HepG2 (cell line): ENCODE data around the gene ADGRL1. TPM values are rescaled to one million over a fixed set of nuclear protein-coding genes. Genes with fewer than 3 reads are reported as not detected.

Source experiments
- ATF4 ChIP-seq, 2 experiments: fragments of 450-650 bp in 1 of 2; sonication (generic) in 1 of 2; formaldehyde crosslinking; IDR thresholded peaks; 2 replicates each; pipeline versions ENCODE4 v1.5.0 to v1.8.0; 2020 to 2022; ENCODE audit warnings: mild to moderate bottlenecking in 1 of 2, missing genetic modification reagents in 1 of 2
- HMG20B ChIP-seq: conservative IDR thresholded peaks from 2 replicates; pipeline ENCODE4 v1.6.1; 2016; ENCODE audit warnings: missing genetic modification reagents, missing compliant biosample characterization
- NR2F1 ChIP-seq, 2 experiments: fragments of 450-650 bp in 1 of 2; formaldehyde crosslinking in 1 of 2; IDR thresholded peaks; 2 replicates each; pipeline versions ENCODE4 v1.5.0 to v1.6.1; 2016 to 2020; ENCODE audit warnings: mild to moderate bottlenecking in 1 of 2, missing compliant biosample characterization in 1 of 2, missing genetic modification reagents in 1 of 2, moderate library complexity in 1 of 2
- ONECUT2 ChIP-seq: sonication (generic); formaldehyde crosslinking; IDR thresholded peaks from 2 replicates; pipeline ENCODE4 v1.4.0; 2020; ENCODE audit warnings: missing genetic modification reagents
- PHF21A ChIP-seq: sonication (generic); formaldehyde crosslinking; IDR thresholded peaks from 2 replicates; pipeline ENCODE4 v1.5.0; 2020; ENCODE audit warnings: mild to moderate bottlenecking, missing genetic modification reagents
- SNAPC4 ChIP-seq: sonication (generic); formaldehyde crosslinking; IDR thresholded peaks from 2 replicates; pipeline ENCODE4 v1.4.0; 2020; ENCODE audit warnings: mild to moderate bottlenecking, missing genetic modification reagents
- TOPORS ChIP-seq: sonication (generic); formaldehyde crosslinking; IDR thresholded peaks from 2 replicates; pipeline ENCODE4 v1.8.0; 2023; ENCODE audit warnings: mild to moderate bottlenecking, missing genetic modification reagents
- ZBTB7B ChIP-seq: sonication (generic); formaldehyde crosslinking; IDR thresholded peaks from 2 replicates; pipeline ENCODE4 v1.4.0; 2020; ENCODE audit warnings: missing genetic modification reagents
- ZGPAT ChIP-seq: IDR thresholded peaks from 2 replicates; pipeline ENCODE4 v1.6.1; 2016; ENCODE audit warnings: mild to moderate bottlenecking
- ZNF263 ChIP-seq: sonication (generic); formaldehyde crosslinking; IDR thresholded peaks from 2 replicates; pipeline ENCODE4 v1.4.0; 2020; ENCODE audit warnings: missing genetic modification reagents
- ZNF354B ChIP-seq: sonication (generic); formaldehyde crosslinking; IDR thresholded peaks from 2 replicates; pipeline ENCODE4 v1.8.0; 2022; ENCODE audit warnings: mild to moderate bottlenecking, missing genetic modification reagents
- polyA plus RNA-seq, 8 experiments: library from polyadenylated mRNA; depleted of rRNA in 3 of 8; stranded (reverse) in 7 of 8; unstranded in 1 of 8; fragments of >200 nt; fragmentation: Illumina TruSeq in 4 of 8; extraction: Trizol in 4 of 8; gene quantifications; 2 replicates each; pipeline versions ENCODE4 v1.2.1 to v1.2.3, GENCODE V29; 2011 to 2016; ENCODE audit warnings: low read depth in 4 of 8, missing spikeins in 1 of 8, mixed read lengths in 1 of 8; ENCODE audit not compliant: insufficient read depth in 1 of 8
- total RNA-seq, 5 experiments: library from RNA; depleted of rRNA; stranded (reverse); fragments of >200 nt; fragmentation: Illumina TruSeq; extraction: Trizol; gene quantifications; 2 replicates each; pipeline ENCODE4 v1.2.3, GENCODE V29; 2016; ENCODE audit warnings: low read depth in 1 of 5
- TF ChIP-seq, protein P1 (sequence below): IDR thresholded peaks from 2 replicates; pipeline ENCODE4 v1.6.1; 2018; ENCODE audit warnings: missing genetic modification reagents, mild to moderate bottlenecking, missing compliant biosample characterization
- TF ChIP-seq, protein P2 (sequence below): sonication (generic); formaldehyde crosslinking; IDR thresholded peaks from 2 replicates; pipeline ENCODE4 v1.4.0; 2020; ENCODE audit warnings: missing genetic modification reagents

ADGRL1 gene
- total and polyA plus RNA-seq, 2 of the 13 experiments (the other 11 are each of a cell fraction or from before 2014, with no cell fraction given): 0.49 to 1.7 TPM

DNA sequence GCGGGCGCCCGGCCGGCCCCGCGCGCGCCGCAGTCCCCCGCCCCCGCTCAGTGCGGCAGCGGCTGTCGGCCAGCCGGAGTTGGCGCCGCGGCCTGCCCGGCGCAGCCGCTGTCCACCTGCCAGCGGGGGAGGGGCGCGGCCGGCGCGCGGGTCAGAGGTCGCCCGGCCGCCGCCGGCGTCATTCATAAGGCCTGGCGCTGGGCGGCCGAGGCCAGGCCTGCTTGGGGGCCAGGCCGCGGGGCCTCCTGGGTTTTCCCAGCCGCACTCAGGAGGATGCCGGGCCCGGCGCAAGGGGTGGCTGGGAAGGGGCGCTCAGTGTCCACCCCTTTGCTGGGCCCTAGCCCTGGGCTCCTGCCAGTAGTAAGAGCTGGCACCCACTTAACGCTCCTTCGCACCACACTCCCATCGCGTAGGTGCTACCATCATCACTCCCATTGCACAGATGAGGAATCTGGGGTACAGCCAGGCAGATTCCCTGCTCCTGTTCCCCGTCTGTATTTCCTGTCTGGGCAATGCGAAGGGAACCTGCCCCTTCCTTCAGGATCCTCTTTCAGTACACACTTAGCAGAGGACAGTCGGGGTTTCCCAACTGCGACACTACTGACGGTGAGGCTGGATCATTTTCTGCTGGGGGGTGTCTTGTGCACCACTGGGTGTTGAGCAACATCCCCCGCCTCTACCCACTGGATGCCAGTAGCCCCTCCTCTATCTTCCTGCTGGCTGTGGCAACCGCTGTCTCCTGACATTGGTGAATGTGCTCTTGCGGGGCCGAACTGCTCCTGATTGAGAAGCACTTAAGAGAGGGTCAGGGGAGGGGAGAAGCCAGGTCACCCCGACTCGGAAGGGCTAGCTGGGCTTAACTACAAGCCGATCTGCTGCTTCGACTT is 87.6 kb downstream of the ADGRL1 start (continued):
- TF ChIP-seq HMG20B (CRISPR knock-in tag) (peak; percentile 14; the same call in 1 of the 2 replicates), ATF4 (CRISPR knock-in tag; IDR thresholded peaks at IDR 0.05) (0 out of 4 replicates have a peak, but pooled peaks of 1 of the 2 experiments have one; percentile 23), ZNF354B (CRISPR knock-in tag) (0 out of 2 replicates have a peak, but pooled peaks have one; percentile 45), ONECUT2 (CRISPR knock-in tag) (no peak), ZBTB7B (CRISPR knock-in tag) (peak; percentile 20; the same call in 1 of the 2 replicates), ZGPAT (CRISPR knock-in tag) (peak; percentile 64; the same call in 1 of the 2 replicates), TOPORS (CRISPR knock-in tag) (0 out of 2 replicates have a peak, but pooled peaks have one; percentile 25), SNAPC4 (CRISPR knock-in tag) (0 out of 2 replicates have a peak, but pooled peaks have one; percentile 57), ZNF263 (CRISPR knock-in tag) (no peak), PHF21A (CRISPR knock-in tag) (peak; percentile 67; the same call in 1 of the 2 replicates), NR2F1 (CRISPR knock-in tag; IDR thresholded peaks at IDR 0.05) (peak; percentile 16 to 88; a peak in 3 of 4 replicates)
- TF ChIP-seq, protein P1, sequence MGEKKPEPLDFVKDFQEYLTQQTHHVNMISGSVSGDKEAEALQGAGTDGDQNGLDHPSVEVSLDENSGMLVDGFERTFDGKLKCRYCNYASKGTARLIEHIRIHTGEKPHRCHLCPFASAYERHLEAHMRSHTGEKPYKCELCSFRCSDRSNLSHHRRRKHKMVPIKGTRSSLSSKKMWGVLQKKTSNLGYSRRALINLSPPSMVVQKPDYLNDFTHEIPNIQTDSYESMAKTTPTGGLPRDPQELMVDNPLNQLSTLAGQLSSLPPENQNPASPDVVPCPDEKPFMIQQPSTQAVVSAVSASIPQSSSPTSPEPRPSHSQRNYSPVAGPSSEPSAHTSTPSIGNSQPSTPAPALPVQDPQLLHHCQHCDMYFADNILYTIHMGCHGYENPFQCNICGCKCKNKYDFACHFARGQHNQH: peak; percentile 39; the same call in 1 of the 2 replicates
- TF ChIP-seq, protein P2, sequence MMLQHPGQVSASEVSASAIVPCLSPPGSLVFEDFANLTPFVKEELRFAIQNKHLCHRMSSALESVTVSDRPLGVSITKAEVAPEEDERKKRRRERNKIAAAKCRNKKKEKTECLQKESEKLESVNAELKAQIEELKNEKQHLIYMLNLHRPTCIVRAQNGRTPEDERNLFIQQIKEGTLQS (CRISPR knock-in tag): no peak
